Mucosa of descending colon (tissue), 3 donors: ENCODE results near the gene DCTN3. TPM values are rescaled to one million over a fixed set of nuclear protein-coding genes. Genes with fewer than 3 reads are reported as not detected.
A peak's percentile ranks its signal among the peaks of the same experiment; 100 is the strongest.

Source experiments
- ATAC-seq: fragments of 200-7000 bp; cut with Tn5 transposase; one replicate; pipeline ENCODE4 v1.9.1; 2020; ENCODE audit warnings: mild to moderate bottlenecking, moderate library complexity
- DNase-seq, 3 donors: peaks; one replicate each; pipeline ENCODE4 v3.0.0-alpha.2; 2020
- H3K36me3 ChIP-seq: fragments of 200-600 bp; one replicate; pipeline ENCODE4 v1.8.0; 2021; ENCODE audit warnings: low read depth, mild to moderate bottlenecking
- H3K4me1 ChIP-seq: fragments of 200-600 bp; one replicate; pipeline ENCODE4 v1.8.0; 2021; ENCODE audit warnings: low read depth, mild to moderate bottlenecking
- H3K4me3 ChIP-seq: fragments of 200-600 bp; one replicate; pipeline ENCODE4 v1.8.0; 2021; ENCODE audit warnings: mild to moderate bottlenecking
- H3K9me3 ChIP-seq: fragments of 200-600 bp; one replicate; pipeline ENCODE4 v1.8.0; 2021; ENCODE audit warnings: mild to moderate bottlenecking
- CTCF ChIP-seq: fragments of 200-600 bp; IDR thresholded peaks from one replicate; pipeline ENCODE4 v1.8.0; 2022; ENCODE audit warnings: antibody characterized with exemption, mild to moderate bottlenecking
- intact Hi-C, 2 donors: fragments of 100-400 bp; cut with DNase I in 1 of 2; cut with micrococcal nuclease in 1 of 2; formaldehyde crosslinking; loops; one replicate each; pipeline versions ENCODE4 v1.11.0 to v1.11.1; 2022; cut with DNase I, micrococcal nuclease
- total RNA-seq, 3 donors: library from RNA; stranded (reverse); fragmentation: NEBNext Ultra II Directional in 2 of 3; extraction: Animal tissue kit (Norgen Biotek cat#: 25700) in 2 of 3; gene quantifications; one replicate each; pipeline versions ENCODE4 v1.2.1 to v1.2.4, GENCODE V29; 2021 to 2023
- donor health status: DM: no; HTN: no; CAD: no; lungs with moderate emphysema.
- donor health status: DM: no; HTN: no; CAD: no.
- donor health status: DM: no; HTN: yes; CAD: no.

The DCTN3 gene
- total RNA-seq, 3 donors from 2014 or later, result 64.4 to 67.1 (median 64.7) TPM

- DNase-seq (peak in 1 of 3 donors; percentile 62), ATAC-seq (no peak)
- no peaks in the 10 kb centered on the region for H3K9me3 ChIP-seq
- no peak overlapping the region for H3K4me3 ChIP-seq
- intact Hi-C loops, result no loop called here
- H3K4me1 ChIP-seq, result peaks cover 4% of the 10 kb centered on the region
- no peak for TF ChIP-seq CTCF
- H3K36me3 ChIP-seq, result no peaks in the 10 kb centered on the region
Observed at GRCh38 chr9:34610434-34611206, 9.7 kb downstream of the DCTN3 start.

DNA sequence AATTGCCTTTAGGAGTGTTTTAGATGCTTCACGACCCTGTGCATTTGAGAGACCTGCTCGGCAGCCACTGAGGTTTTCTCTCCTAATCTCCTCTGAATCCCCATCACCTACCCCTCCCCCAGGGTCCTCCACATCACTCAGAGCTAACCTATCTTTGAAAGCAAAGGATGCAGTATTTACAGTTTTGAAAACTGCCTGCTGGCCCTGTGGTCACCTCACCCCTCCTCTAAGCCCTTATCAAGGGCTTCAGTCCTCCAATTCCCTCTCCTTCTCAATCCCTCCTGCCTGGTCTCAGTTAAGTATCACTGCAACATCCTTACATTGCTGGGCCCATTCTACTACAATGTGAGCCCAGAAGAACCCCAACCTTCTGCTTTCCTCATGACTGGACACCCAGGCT is 13.0 kb downstream of the DCTN3 start:
- Histone ChIP-seq H3K36me3 (no peaks in the 10 kb centered on the region), H3K4me1 (peaks cover 4% of the 10 kb centered on the region), H3K4me3 (no peak overlapping the region), H3K9me3 (no peaks in the 10 kb centered on the region)
- ATAC-seq, result no peak
- DNase-seq, result no peak
- intact Hi-C loops, result no loop called here
- no peak for TF ChIP-seq CTCF

- TF ChIP-seq CTCF, result no peak
- no peaks in the 10 kb centered on the region for H3K36me3 ChIP-seq
- ATAC-seq, result peak; percentile 67
- H3K4me1 ChIP-seq, result peaks cover 4% of the 10 kb centered on the region
- intact Hi-C loops, result no loop called here
- H3K4me3 ChIP-seq, result no peak overlapping the region
- no peak for DNase-seq
- no peaks in the 10 kb centered on the region for H3K9me3 ChIP-seq
Observed at GRCh38 chr9:34606905-34607304, 13.4 kb downstream of the DCTN3 start.

DNA sequence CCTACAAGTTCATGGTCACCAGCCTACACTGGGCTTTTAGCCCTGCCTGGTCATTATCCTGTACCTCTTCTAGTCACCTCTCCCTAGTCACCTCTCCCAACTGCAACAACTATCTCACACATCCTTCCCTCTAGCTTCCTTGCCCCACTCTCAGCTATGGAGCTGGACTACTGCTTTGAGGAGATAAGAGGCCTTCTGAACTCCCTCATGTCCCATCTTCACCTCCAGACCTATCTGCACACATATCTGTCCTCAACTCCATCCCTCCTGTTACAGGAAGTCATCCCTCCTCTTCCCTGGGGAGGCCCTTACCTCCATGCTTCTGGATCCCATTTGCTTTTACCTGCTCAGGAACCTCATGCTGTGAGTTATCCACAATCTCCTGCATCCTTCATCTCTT is 14.1 kb downstream of the DCTN3 start:
- TF ChIP-seq CTCF, result no peak
- intact Hi-C loops, result no loop called here
- H3K4me1 ChIP-seq, result peaks cover 4% of the 10 kb centered on the region
- DNase-seq (no peak), ATAC-seq (no peak)
- no peaks in the 10 kb centered on the region for H3K36me3 ChIP-seq
- H3K4me3 ChIP-seq, result no peak overlapping the region
- no peaks in the 10 kb centered on the region for H3K9me3 ChIP-seq

GRCh38 chr9:34603610-34604231 is 16.6 kb downstream of the DCTN3 start:
- DNase-seq (peak; percentile 66 to 91 (median 87)), ATAC-seq (peak; percentile 87)
- H3K9me3 ChIP-seq, result no peaks in the 10 kb centered on the region
- H3K36me3 ChIP-seq, result no peaks in the 10 kb centered on the region
- TF ChIP-seq CTCF, result peak; percentile 79
- intact Hi-C loops, result no loop called here
- H3K4me3 ChIP-seq, result no peak overlapping the region
- H3K4me1 ChIP-seq, result no peaks in the 10 kb centered on the region
